SH-SY5Y (cell line): ENCODE results near the gene C1QB.

Source experiments
- GATA2 ChIP-seq: IDR thresholded peaks from 2 replicates; pipeline ENCODE4 v1.6.1; 2011; ENCODE audit warnings: mild to moderate bottlenecking, low read depth, low read length
- GATA3 ChIP-seq: IDR thresholded peaks from 2 replicates; pipeline ENCODE4 v1.6.1; 2011; ENCODE audit warnings: low read depth, mild to moderate bottlenecking, low read length, moderate library complexity

C1QB gene, protein sequence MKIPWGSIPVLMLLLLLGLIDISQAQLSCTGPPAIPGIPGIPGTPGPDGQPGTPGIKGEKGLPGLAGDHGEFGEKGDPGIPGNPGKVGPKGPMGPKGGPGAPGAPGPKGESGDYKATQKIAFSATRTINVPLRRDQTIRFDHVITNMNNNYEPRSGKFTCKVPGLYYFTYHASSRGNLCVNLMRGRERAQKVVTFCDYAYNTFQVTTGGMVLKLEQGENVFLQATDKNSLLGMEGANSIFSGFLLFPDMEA

DNA sequence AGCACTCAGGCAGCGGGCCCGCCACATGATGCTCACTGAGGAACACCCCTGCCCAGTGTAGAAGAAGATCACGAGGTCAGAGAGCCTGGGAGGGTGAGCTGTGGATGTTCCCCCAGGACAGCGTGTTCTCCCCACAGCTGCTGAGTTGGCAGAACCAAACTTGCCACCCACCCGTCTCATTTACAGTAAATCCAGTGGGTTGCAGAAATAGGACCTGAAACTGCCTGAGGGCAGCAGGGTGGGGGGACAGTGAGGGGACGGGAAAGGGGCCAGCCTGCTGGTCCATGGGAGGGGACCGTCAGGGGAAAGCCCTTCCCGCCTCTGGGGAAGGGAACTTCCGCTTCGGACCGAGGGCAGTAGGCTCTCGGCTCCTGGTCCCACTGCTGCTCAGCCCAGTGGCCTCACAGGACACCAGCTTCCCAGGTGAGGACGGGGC, at the start of gene C1QB:
Gene C1QB (plus strand): TSS at position 356 of the 436 bp plus-strand sequence. CDS start 6,227 bp downstream, outside the sequence.
- TF ChIP-seq GATA3 = no peak
- no peak for TF ChIP-seq GATA2

DNA sequence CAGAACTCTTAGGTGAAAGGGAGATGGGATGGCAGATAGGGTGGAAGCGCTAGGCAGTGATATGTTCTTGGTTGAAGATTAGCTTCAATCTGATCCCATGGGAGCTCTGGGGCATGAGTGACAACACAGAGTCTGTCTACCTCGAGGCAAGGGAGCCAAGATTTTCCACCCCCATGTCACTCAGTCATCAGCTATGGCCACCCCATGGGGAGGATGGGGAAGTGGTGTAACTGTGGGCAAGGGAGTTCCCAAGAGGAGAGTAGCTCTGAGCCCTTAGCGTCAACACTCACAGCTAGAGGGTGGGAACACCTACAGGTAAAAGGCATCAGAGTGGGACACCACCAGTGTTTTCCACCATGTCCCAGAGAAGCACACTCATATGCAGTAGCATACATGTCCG, 46.9 kb upstream of the C1QB start:
- TF ChIP-seq GATA2 (no peak), GATA3 (no peak)

GRCh38 chr1:22607154-22607553, 45.9 kb upstream of the C1QB start:
- TF ChIP-seq GATA3 (no peak), GATA2 (no peak)

GRCh38 chr1:22608361-22608760, 44.7 kb upstream of the C1QB start:
- no peak for TF ChIP-seq GATA2
- TF ChIP-seq GATA3 = no peak

DNA sequence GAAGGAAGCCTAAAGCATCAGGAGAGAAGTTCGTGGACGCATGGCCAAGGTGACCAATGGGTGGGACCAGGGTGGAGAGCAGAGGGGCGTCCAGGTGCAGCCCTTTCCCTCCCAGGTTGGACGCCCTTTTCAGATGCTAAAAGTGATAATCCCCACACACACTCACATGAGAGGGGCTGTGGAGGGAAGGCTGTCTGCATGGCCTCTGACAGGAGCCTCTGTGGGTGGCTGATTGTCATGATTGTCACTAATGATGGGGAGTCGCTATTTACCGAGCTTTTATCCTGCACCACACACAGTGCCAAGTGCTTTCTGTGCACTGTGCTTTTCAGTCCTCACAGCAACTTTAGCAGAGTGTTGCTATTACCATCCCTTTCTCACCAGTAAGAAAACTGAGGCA, 43.7 kb upstream of the C1QB start:
- TF ChIP-seq GATA2 (no peak), GATA3 (no peak)

- no peak for TF ChIP-seq GATA3
- no peak for TF ChIP-seq GATA2
Observed at GRCh38 chr1:22611530-22611947, 41.5 kb upstream of the C1QB start.

DNA sequence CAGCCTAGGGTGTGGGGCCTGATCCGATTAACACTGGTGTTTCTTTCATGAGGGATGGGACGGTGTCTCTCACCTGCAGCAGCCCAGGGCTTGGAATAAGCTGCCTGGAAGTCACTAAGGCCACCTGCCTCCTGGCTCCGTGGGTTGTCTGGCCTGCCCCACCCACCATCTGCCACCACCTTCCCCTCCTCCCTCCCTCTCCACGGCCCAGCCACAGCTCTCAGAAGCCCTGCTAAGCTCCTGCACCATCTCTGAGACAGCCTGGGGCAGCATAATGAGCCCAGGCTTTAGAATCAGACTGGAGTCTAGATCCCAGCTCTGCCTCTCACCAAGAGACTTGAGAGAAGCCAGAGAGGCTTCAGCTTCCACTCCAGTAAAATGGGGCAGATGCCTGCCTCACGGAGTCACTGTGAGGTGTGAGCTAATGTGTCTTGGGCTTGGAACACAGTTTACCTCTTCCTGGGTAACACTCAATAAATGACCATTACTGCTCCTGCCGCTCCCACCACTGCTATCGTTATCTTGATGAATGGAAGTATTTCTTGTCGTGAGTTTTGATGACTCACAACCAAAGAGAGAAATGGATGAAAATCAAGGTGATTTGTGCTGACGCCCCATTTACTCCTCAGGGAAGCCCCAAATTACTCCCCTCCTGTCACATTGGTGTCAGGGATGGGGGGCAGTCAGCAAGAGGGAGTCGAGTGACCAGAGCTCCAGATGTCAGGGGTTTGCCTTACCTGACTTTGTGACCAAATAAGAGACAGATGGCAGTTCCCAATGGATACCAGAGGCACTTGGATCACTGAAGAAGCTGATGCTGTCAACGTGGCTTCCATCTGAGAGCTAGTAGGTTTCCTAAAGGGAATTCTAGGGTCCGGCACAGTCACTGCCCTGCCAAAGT, 40.1 kb upstream of the C1QB start:
- TF ChIP-seq GATA2 = no peak
- TF ChIP-seq GATA3 = no peak

- TF ChIP-seq GATA3 (no peak), GATA2 (no peak)
Observed at GRCh38 chr1:22613572-22613918, 39.5 kb upstream of the C1QB start.

GRCh38 chr1:22613951-22614350, 39.1 kb upstream of the C1QB start:
- TF ChIP-seq GATA3 (no peak), GATA2 (no peak)

DNA sequence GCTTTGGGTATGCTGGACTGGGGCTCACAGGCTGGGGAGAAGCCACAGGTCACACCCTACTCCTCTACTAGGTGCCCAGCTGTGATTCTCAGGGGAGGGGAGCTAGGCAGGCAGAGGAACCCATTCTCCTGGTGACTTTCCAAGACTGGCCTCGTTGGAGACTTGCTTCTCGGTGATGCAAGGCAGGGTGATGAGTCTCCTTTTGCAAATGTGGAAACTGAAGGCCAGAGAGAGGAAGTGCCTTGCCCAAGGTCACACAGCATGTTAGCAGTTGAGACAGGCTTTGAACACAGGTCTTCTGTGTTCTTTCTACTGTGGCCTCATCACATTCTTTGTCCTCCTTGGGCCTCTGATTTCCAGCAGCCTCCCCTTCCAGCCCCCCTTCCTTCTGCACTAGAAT, 37.1 kb upstream of the C1QB start:
- TF ChIP-seq GATA3 (no peak), GATA2 (no peak)

- no peak for TF ChIP-seq GATA2
- no peak for TF ChIP-seq GATA3
Observed at GRCh38 chr1:22616571-22616970, 36.5 kb upstream of the C1QB start.

- TF ChIP-seq GATA3 (no peak), GATA2 (no peak)
Observed at GRCh38 chr1:22618056-22618455, 35.0 kb upstream of the C1QB start.

DNA sequence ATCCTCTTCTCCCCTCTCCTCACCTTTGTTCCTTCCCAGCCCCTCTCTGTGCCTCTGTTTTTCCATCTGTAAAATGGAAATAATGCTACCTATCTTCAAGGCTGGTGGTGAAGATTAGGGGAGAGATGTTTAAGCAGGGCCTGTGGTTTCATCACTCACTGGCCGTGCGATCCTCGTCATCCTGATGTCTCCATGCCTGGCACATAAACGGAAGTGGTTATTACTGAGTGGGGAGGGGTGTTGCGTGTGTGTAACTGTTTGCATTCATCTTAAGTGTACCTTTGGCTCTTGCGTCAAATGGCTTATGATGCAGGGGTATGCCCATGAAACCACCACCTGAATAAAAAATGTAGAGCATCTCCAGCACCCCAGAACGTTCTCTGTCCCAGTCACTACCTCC, 33.8 kb upstream of the C1QB start:
- TF ChIP-seq GATA3 = no peak
- no peak for TF ChIP-seq GATA2

GRCh38 chr1:22619798-22620197, 33.2 kb upstream of the C1QB start:
- TF ChIP-seq GATA3 = no peak

DNA sequence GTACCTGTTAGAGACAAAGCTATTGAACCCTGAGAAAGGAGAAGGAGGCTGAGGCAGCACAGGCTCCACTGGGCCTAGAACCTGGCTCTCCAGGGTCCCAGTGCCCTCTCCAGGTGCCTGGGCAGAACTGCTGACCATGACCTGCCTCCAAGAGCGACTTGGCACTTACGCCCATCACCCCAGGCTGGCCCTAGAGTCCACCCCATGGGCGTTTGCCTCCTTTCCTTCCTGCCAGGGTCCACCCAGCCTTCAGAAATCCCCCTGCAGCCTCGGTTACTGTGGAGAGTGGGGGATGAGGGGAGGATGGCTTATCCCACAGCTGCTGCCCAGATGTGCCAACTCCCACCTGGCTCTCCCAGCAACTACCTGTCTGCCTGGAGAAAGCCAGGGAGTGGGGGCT, 31.3 kb upstream of the C1QB start:
- TF ChIP-seq GATA2 (no peak), GATA3 (no peak)
